Measurements from ENCODE around the gene ADA.

DNA sequence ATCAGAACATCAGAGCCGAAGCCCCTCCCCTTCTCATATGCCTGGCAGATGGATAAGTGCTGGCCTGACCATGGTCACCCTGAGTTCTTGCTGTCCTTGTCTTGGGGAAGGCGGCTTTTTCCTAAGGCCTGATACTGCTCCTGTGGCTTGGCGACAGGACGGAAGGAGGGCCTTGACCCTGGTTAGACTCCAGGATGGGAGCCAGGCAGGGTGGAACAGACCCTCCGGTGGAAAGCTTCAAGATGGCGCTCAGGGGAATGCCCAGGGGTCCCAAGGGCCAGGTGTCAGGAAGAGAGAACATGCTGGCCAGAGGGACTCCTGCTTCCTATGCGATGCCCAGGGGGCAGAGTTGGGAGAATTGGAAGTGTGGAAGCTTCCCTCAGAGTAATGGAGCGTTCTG, 29.6 kb downstream of the ADA start:
- TF ChIP-seq, protein P1, sequence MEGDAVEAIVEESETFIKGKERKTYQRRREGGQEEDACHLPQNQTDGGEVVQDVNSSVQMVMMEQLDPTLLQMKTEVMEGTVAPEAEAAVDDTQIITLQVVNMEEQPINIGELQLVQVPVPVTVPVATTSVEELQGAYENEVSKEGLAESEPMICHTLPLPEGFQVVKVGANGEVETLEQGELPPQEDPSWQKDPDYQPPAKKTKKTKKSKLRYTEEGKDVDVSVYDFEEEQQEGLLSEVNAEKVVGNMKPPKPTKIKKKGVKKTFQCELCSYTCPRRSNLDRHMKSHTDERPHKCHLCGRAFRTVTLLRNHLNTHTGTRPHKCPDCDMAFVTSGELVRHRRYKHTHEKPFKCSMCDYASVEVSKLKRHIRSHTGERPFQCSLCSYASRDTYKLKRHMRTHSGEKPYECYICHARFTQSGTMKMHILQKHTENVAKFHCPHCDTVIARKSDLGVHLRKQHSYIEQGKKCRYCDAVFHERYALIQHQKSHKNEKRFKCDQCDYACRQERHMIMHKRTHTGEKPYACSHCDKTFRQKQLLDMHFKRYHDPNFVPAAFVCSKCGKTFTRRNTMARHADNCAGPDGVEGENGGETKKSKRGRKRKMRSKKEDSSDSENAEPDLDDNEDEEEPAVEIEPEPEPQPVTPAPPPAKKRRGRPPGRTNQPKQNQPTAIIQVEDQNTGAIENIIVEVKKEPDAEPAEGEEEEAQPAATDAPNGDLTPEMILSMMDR (IDR thresholded peaks at IDR 0.05) = no peak
- TF ChIP-seq POLR2AphosphoS5 (IDR thresholded peaks at IDR 0.05; ENCODE audit: insufficient read depth in 1 of 2, low read depth in 1 of 2) = no peak
